Embryonic facial prominence (tissue), 1 donor: ENCODE results near the gene MYO10.

Experiments
- DNase-seq: peaks from one replicate; pipeline ENCODE4 v3.0.0-alpha.2; 2016; ENCODE audit errors: extremely low spot score

The MYO10 gene

DNA sequence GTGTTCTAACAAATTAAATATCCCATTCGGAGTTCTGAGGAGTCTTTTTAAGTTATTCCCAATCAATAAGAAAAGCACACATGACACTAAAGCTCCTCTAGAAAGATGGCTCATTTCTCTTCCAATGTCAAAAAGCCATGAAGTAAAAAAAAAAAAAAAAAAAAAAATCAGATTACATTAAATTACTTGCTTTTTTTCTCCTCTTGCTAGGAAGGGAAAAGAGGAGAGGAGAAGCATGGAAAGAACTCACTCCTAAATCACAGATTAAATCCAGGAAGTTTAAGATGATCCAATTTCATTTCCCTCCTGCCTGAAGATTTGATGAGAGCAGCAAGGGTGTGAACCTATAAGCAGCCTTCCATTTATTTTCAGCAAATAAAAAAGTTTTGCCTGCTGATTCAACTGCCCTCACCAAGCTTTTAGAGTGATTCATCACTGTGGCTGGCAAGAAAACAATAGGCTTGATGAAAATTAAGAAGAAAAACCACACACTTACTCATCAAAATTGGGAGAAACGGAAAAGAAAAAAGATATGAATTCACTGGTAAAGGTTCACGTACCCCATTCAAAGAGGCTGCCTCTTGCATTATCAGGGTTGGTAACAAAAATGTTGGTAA lies 19.7 kb downstream of the MYO10 start:
- no peak for DNase-seq

DNA sequence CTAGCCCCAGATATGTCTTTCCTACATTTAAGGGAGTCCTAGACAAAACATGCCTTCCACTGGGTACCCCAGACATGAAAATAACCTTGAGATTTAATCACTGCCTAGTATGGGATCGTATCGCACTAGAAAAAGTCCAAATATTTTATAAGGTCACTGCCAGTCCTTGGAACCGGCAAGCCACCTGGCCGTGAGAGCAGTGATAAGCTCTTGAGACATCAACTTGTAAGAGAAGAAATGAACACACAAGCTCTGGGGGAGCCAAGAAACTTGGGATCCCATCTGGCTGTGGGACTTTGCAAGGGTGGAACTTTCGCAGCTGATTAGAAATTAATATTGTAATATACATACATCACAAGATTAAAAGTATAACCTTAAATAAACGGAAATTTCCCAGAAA lies 21.5 kb downstream of the MYO10 start:
- no peak for DNase-seq

DNA sequence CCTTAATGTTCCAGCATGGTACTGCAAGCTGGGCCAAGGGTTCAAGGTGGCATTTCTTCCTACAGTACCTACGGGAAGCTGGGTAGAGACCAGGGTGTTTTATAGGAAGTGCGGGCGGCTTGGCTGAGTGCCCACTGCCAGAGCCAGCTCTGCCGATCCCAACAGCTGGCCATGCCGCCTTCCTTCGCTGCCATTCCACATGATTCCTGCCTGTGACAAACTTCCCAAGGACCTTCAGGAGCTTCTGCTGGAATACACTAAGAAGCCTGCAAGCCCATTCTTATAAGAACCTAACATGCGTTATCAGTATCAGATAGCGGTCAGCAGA lies 22.0 kb downstream of the MYO10 start:
- DNase-seq = no peak

DNA sequence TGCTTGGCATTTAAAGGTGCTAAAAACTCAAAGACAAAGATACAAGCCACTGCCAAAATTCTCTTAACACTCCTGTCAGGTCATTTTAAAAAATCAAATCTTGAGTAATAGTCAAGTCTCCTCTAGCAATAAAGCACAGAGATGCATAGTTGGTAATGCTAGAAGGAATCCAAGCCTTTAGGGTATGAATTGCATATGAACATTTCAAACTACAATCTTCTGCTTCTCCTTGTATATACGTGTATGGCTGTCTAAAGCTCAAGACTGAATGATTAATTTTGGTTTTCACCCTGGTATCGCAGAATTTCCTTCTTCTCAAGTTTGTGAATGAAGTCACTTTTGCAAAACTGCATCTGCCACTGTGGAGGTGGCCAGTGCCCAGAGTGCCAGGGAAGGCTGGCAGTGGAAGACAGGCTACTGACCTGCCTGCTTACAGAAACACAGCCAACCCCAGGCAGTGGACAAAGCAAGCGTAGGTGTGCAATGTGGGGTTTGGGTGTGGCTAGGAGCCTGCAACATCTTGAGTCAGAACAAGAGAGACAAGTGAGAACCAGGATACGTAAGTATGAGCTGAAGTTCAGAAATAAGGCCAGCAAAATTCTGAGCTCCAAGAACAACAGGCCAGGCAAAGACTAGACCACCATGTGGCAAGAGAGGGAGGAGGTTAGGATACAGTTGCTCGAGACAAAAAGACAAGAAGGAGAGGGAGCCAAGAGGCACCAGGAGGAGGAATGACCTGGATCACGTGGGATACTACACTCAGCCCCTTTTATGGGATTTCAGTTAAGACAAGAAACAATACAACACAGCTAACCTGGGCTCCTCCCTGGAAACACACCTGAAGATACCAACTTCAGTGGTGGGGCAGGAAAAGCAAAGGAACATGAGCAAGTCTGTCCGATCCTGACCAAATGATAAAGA lies 22.6 kb downstream of the MYO10 start:
- DNase-seq = no peak

DNA sequence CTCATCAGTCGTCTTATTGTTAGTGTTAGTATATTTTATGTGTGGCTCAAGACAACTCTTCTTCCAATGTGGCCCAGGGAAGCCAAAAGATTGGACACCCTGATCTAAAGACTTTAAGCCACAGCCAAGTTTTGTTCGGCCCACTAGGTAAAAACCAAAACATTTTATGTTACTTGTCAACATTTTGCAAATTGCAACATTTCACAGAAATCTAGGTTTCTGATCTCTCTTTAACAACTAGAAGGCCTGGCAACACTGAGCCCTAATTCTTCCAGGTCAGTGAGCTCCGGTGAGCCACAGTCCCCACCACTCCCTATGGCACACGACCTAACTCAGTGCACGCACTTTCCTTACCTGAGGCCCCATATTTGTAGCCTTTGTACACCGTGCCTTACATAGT lies 24.0 kb downstream of the MYO10 start:
- no peak for DNase-seq

DNA sequence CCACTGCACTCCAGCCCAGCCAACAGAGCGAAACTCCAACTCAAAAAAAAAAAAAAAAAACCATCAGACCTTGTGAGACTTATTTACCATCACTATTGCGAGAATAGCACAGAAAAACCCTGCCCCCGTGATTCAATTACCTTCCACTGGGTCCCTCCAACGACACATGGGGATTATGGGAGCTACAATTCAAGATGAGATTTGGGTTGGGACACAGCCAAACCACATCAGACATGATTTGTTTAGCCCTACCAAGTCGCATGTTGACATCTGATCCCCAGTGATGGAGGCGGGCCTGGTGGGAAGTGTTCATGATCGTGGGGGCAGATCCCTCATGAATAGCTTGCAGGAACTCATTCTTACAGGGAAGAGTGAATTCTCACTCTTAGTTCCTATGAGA lies 26.6 kb downstream of the MYO10 start:
- no peak for DNase-seq

DNA sequence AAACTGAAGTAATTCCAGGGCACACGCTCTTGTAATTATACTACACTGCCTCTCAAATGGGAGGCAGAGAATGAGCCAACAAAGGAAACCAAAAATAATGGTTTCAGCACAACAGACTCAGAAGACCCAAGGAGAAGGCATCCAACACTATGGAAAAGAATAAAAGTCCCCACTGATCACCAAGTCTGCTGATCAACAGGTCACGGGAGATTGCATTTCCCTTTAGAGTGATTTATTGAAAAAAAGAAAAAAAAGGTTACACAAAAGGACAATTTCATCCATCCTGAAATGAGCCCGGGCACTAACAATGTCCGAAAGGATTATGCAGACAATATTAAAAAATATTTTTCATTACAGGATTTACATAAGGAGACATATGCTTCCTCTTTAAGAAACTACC lies 28.8 kb downstream of the MYO10 start:
- no peak for DNase-seq

DNA sequence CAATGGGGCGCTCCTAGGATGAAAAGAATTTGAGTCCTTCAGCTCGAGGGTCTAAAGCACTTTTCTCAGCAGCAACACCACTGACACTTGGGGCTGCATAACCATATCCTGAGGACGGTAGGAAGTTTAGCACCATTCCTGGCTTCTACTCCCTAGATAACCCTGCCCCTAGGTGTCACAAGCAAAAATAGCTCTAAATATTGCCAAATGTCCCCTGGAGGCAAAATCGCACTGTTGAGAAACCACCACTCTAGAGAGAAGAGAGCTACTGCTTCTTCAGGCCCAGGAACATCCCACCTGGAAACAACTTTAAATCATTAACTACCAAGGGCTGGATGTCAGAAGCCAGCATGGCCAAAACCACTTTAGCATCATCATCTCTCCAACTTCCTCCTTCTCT lies 29.8 kb downstream of the MYO10 start:
- DNase-seq = no peak

DNA sequence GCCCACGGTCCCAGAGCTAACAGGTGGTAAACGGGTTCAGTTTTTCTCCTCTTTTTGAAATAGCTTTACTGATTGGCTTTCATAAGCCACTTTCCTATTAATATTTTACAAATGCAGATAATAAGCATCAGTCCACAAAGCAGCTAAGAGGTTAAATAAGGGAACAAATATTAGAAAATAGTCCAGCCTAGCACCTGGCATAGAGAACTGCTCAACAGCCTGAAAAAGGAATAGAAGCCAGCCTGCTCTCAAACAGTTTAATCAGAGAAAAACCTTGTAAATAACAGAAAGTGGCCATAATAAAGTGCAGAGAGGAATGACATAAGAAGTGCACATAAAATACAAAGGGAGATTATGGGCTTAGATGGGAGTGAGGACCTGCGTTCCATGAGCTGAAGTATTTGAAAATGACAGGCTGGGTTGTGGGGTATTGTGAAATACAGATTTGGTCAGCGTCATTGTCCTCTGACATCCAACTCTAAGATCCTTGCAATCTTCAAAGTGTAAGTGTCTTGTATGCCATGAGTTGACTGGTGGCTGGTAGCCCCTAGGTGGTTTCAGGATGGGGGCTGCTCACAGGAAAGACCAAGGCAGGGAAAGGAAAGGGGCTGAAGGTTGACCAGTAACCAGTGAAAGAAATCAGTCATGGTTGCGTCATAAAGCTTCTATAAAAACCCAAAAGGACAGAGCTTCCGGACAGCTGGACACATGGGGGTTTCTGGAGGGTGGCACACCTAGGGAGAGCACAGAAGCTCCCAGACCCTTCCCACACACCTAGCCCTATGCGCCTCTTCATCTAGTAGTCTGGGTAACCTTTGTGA lies 32.4 kb downstream of the MYO10 start:
- no peak for DNase-seq

DNA sequence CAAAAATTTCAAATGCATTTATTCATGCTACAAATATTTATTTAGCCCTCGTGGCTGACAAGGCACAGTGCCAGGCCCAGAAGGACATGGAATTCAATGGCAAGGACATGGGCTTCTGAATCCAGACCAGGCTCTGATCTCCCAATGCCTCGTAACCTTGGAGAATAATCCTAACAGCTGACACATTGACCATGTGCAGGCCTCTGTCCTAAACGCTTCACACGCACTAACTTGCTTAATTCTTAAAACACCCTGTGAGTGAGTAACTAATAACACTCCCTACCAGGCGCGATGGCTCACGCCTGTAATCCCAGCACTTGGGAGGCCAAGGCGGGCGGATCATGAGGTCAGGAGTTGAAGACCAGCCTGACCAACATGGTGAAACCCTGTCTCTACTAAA lies 33.2 kb downstream of the MYO10 start:
- DNase-seq = no peak

DNA sequence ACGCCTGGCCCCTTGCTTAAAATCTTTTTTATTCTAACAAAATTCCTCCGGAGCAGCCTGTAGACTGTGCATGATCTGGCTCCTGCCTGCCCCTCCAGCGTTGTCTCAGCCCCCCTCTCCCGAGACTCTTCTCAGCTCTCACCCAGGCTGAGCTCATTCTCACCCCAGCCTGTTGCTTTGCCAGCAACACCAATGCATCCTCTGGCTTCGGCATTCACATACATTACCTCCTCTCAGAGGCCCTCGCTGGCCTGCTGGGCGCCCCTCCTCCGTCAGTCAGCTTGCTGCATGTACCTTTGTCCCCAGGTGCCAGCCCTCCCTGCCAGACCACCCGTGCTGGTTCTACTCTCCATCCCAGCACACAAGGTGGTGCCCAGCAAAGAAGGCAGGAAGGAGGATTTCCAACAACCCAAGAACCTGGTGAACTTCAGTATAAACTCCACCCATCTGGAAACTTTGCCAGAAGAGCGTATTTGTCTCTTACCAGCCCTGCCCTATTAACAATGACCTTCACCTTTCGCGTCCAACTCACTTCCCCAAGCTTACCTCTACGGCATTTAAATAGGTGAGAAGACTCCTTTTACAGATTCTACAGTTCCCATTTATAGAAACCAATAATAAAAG lies 35.0 kb downstream of the MYO10 start:
- DNase-seq = no peak

DNA sequence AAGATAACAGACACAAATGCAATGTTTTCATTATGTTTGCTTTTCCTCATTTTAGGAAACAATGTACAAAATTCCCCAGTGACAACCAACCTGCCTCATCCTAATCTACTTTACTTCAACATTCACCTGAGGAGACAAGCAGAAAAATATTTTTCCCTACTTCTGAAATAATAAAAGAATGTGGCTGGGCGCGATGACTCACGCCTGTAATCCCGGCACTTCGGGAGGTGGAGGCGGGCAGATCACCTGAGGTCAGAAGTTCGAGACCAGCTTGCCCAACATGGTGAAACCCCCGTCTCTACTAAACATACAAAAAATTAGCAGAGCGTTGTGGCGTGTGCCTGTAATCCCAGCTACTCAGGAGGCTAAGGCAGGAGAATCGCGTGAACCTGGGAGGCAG lies 36.9 kb downstream of the MYO10 start:
- DNase-seq = no peak

DNA sequence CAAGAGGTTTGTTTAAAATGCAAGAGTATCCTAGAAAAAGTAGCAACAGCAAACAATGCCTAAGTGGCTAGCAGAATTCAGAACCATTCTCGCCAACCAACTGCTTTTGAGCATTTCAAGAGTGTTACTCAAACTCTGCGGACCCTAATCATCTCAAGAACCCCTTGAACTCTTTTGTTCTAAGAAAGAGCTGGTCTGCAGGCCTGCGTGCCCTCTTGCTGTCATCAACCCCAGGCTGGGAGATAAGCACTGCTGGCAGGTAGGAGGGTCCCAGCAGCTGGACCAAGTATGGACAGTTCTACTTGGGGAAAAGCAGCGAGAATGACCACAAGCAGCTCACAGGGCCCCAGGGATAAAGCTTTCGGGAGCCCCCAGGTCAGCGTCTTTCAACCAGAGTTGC lies 38.3 kb downstream of the MYO10 start:
- no peak for DNase-seq

DNA sequence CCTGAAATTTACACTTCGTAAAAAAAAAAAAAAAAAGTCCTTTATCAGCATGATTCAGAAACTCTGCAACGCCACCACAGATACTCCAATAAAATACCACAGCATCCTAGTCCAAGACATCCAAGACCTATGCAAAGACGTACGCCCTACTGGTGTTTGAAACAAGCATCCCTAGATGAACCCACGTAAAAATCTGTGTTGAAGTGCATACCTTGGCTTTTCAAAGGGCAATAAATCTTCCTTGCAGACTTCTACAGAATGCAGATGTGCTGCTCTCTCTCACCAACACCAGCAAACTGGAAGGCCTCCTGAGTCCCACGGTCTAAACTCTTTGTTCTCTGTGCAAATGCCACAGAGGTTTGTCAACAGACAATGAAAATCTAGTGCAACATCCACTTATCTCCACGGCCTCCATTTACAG lies 38.8 kb downstream of the MYO10 start:
- DNase-seq = no peak

DNA sequence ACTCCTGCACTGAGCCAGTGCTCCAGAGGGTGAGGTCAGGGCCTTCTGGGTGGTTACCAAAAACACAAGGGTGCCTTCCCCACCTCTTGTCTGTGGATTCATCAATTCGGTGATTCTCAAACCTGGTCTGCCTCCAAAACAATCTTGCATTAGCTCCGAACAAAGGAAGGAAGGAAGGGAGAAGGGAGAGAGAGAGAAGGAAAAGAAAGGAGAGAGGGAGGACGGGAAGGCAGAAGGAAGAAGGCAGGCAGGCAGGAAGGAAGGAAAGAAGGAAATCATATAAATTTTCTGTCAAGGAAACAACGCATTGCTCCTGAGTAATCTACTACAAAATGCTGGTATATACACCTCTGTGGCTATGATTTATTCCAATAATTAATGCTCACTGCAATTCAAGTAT lies 39.3 kb downstream of the MYO10 start:
- DNase-seq = no peak

DNA sequence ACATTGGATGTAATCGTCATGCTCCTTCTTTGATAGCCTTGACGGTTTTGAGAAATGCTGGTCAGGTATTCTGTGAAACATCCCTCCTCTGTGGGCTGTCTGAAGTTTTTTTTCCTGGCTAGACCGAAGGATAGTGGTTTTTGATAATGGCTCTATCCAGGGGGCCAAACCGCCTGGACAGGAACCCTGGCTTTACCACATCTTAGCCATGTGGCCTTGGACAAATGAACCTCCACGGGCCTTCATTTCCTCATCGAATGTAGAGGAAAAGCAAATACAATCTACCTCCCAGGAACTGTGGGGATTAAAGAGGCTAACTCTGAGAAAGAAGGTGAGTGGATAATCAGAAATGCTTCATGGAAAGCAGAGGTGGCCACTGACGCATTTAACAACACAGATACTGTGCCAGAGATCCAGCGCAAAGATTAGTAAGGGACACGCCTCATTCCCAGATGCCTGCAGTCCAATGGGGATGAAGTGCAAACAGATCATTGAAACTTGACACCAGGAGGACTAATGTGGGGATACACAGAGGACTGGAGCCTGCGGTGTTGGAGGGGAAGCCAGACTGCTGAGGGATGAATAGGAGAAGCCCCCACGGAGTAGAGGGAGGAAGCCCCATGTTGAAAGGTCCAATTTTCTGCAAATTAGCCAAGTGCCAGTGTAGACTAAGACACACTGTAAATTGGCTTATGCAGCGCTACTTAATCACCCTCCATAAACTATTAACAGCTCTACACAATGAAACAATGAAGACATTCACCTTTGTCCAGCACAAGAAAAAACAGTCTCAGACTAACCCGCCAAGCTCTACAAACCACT lies 41.6 kb downstream of the MYO10 start:
- no peak for DNase-seq

DNA sequence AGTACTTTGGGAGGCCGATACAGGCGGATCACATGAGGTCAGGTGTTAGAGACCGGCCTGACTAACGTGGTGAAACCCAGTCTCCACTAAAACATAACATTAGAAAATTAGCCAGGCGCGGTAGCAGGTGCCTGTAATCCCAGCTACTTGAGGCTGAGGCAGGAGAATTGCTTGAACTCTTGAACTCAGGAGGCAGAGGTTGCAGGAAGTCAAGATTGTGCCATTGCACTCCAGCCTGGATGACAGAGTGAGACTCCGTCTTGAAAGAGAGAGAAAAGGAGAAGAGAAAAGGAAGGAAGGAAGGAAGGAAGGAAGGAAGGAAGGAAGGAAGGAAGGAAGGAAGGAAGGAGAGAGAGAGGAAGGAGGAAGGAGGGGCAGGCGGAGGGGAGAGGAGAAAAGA lies 45.1 kb downstream of the MYO10 start:
- DNase-seq = no peak

DNA sequence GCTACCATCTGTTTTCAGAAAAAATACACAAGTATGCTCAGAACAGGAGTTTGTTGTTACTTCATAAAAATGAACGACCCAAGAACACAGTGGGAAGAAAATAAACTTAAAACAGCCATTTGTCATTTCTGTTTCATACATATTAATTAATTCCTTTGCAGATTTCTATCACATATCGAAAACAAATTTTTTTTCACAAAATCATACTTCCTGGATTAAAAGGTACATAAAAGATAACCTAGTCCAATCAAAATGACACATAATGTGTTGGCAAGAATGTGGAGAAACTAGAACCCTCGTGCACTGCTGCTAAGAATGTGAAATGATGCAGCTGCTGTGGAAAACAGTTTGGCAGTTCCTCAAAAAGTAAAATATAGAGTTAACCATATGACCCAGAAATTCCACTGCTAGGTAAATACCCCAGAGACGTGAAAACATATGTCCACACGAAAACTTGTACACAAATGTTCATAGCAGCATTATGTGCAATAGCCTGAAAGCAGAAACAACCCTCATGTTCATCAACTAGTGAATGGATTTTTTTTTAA lies 46.0 kb downstream of the MYO10 start:
- no peak for DNase-seq

DNA sequence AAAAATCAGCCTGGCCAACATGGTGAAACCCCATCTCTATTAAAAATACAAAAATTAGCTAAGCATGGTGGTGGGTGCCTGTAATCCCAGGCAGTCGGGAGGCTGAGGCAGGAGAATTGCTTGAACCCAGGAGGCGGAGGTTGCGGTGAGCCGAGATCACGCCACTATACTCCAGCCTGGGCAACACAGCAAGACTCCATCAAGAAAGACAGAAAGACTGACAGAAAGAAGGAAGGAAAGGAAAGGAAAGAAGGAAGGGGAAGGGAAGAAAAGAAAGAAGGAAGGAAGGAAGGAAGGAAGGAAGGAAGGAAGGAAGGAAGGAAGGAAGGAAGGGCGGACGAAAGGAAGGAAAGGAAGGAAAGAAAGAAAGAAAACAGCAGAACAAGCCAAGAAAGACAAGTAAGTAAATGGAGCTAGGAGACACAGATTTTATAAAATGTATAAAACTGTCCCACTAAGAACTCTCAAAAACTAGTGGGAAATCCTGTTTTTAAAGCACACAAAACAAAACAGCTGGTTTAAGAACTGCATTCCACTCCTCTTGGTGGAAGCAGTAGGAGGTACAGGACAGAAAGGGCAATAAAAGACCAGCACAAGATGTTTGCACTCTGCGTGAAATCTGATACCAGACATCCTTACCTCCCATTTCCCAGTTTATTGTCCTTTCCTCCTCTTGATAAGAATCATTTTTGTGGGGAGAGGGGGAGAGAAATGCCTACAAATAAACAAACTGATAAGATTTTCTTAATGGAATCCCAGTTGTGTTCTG lies 46.7 kb downstream of the MYO10 start:
- DNase-seq = no peak

DNA sequence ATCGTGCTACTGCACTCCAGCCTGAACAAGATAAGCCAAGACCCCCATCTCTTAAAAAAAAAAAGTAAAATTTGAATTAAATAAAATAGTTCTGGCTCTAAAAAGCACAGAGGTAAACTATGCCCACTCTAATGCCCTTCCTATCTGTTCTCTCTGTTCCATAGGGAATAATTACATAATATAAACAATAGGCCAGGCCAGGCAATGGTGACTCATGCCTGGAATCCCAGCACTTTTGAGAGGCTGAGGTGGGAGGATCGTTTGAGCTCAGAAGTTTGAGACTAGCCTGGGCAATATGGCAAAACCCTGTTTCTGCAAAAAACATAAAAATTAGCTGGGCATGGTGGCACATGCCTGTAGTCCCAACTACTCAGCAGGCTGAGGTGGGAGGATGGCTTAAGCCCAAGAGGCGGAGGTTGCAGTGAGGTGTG lies 47.4 kb downstream of the MYO10 start:
- DNase-seq = no peak
